Peyer's patch (tissue), 4 donors: Measurements from ENCODE around the gene E4F1.

ENCODE experiments used
- CTCF ChIP-seq, 6 experiments: fragments of 450-650 bp in 4 of 6; fragments of 200-600 bp in 2 of 6; sonication (generic) in 1 of 6; IDR thresholded peaks; one replicate each; pipeline ENCODE4 v1.5.1; 2017 to 2019; ENCODE audit warnings: antibody characterized with exemption in 6 of 6, mild to moderate bottlenecking in 3 of 6, moderate library complexity in 1 of 6
- POLR2A ChIP-seq, 2 donors: fragments of 450-650 bp; IDR thresholded peaks; one replicate each; pipeline ENCODE4 v1.5.1; 2017; ENCODE audit warnings: antibody characterized with exemption in 2 of 2, mild to moderate bottlenecking in 2 of 2, moderate library complexity in 2 of 2

GRCh38 chr16:2173916-2174315 lies 49.5 kb upstream of the E4F1 start:
- TF ChIP-seq CTCF (IDR thresholded peaks at IDR 0.05) (no peak), POLR2A (IDR thresholded peaks at IDR 0.05) (no peak)
